ENCODE data around the gene IQUB.
"Not testable (repeated sequence)": the region's sequence is repeated elsewhere in the genome, so short reads cannot be mapped to it uniquely, and the experiment has no call there.

IQUB gene

GRCh38 chr7:123534383-123535260, at the start of gene IQUB:
IQUB (minus strand) TSS chr7:123534595; CDS start chr7:123512340, 22,255 bp downstream.
- peak; percentile 89 to 94 for DNase-seq

- no peak for DNase-seq
Observed at GRCh38 chr7:123583821-123584220, 49.4 kb upstream of the IQUB start.

DNA sequence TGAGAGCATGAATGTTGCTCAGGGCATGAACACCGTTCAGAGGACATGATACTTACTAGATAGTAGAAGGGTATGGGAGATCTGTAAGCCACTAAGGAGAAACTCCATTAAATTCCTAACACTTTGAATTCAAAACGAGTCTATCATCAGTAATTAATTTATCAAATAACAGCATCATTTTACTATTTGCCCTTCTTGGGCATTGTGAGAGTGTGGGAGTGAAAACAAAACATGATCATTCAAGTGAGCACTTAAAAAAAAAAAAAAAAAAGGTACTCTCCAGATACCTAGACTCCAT, 46.7 kb upstream of the IQUB start:
- no peak for DNase-seq

DNA sequence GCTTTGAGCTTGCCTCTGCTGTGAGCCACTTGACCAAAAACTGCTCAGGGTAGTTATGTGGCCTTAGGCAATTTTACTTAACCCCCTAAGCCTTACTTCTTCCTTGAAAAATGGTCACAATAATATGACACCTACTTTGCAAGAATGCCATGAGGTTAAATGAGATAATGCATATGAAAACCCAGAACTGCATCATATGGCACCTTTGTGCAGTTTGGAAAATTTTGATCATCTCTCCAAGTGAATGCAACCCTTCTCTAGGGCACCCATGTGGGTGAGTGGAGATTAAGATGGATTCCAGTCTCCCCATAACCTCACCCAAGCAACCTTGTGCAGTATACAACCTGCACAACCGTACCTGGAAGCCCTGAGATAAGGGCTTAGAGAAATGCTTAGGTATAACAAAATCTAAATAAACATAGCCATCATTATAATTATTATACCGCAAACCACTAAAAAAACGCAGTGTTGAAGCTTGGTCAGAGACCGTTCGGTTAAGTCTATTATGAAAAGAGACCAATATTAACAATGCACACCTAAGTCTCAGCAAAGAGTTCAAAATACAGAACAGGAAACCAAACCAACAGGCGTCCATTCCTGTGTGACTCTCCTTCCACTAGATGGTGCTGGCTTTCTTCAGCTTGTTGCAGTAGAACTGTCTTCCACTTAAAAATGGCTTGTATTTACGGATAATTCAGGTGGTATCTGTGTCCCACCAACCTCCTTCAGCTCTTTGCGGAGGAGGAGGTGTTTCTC, 46.2 kb upstream of the IQUB start:
- peak in 1 of 2 experiments; percentile 66 for DNase-seq

- no peak for DNase-seq
Observed at GRCh38 chr7:123579416-123579815, 45.0 kb upstream of the IQUB start.

GRCh38 chr7:123573896-123574467, 39.6 kb upstream of the IQUB start:
- DNase-seq, result no peak

DNA sequence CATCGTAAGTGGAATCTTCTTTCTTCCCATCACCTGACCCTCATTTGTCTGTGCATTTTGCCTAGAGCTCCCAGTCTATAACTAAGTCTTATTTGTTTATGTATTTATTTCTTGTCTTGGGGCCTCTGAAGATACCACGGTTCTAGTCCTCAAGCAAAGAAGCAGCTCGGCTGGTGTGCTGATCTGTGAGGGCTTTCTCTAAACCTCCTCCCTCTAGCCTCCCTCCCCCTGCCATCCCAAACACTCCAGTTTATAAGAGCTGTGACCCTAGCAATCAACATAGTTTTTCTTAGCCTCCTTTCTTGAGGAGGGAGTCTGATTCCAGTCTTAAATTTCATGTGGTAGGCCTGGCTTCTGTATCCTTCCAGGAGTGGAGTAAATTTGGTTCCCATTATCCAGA, 38.9 kb upstream of the IQUB start:
- no peak for DNase-seq

GRCh38 chr7:123571684-123572083, 37.3 kb upstream of the IQUB start:
- no peak for DNase-seq

- DNase-seq, result no peak
Observed at GRCh38 chr7:123571187-123571586, 36.8 kb upstream of the IQUB start.

DNA sequence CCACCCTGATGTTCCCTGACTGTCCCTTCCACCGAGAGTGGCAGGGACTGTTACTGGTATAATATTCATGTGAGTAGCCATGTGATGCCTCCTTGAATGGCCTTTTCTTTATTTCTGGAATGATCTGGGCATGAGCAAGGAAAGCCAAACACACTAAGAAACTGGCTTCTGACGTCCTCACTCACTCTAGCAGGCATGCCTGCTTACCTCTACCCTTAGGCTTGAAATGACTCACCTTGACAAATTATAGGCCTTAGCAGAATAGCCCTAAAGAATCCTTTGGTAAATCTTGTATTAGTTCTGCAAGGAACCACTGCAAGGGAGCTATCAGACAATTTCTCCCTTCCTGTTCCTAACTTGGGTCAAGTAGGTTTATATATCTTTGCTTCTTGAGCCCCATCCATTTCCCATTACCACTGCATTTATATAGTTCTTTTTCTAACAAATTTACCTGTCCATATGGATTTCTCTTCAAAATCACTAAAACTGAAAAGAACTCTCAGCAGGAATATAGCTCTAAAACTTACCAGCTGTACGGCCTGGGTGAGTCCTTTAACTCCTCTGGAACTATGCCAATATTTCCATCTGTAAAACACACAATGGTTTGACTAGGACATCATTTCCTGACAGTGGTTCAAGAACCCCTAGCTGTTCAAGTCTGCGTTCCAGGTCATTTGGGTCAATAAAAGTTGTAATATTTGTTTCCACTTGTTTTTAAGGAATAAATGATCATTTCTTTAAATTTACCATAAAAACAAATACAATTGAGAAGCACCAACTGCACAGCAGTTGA, 36.2 kb upstream of the IQUB start:
- DNase-seq, result peak in 1 of 2 experiments; percentile 14

DNA sequence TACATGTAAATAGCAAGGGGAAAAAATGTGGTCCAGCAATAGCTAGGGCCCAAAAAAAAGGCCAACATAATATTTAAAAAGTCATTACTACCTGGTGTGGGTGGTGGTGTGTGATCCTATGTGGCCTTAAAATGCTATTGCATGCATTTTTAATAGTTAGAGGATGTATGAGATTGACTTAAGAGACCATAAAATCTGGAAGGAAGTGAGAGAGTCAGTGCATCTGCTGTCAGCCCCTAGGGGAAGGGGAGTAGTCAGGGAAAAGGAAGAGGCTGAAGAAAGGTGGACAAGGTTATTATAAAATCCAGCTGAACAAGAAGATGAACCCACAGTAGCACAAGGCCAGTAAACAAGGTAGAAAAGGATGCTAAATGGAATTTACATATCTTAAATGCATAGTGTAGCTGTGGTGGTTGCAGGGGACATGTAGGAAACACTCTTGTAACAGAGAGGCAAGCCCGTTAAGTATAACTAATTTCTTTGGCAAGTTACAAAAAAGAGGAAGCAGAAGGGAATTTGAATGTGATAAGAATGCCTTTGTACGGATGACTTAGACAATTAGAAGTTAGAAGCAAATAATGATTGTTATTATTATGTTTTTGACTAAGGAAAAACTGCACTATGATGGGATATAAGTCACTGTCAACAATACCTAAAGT, 35.1 kb upstream of the IQUB start:
- DNase-seq, result no peak

GRCh38 chr7:123562121-123562520, 27.7 kb upstream of the IQUB start:
- no peak for DNase-seq

DNA sequence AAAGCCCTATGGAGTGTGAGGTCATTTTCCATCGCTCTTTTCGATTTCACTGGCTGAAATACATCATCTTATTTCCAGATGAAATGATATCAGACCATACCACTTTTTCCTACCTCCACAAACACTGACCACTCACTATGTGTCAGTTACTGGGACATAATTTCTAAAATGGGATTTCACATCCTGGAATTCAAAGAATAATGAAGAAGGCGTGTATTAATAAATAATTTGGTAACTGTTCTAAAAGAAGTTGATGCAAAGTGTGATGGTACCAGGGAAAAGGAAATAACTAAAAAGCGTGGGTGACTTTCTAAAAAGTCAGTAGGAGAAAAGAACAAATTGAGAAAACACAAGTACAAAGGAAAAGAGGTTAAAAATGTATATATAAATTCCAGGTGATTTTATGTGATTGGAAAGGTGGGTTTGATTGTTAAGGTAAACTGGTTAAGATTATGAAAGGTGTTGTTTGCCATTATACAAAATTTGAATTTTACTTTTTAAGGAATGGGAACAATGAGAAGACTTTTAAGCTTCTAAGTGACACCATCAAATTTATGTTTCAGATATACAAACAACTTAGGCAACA, 24.0 kb upstream of the IQUB start:
- no peak for DNase-seq

GRCh38 chr7:123557398-123558288, 23.2 kb upstream of the IQUB start, which contains the start of gene NDUFA5:
NDUFA5 (minus strand) TSS chr7:123557818; CDS start chr7:123557795, 23 bp downstream.
- DNase-seq, result peak; percentile 99

GRCh38 chr7:123557016-123557397, 22.6 kb upstream of the IQUB start:
- DNase-seq, result no peak

- no peak for DNase-seq
Observed at GRCh38 chr7:123555484-123555883, 21.1 kb upstream of the IQUB start.

GRCh38 chr7:123553159-123553558, 18.8 kb upstream of the IQUB start:
- no peak for DNase-seq

DNA sequence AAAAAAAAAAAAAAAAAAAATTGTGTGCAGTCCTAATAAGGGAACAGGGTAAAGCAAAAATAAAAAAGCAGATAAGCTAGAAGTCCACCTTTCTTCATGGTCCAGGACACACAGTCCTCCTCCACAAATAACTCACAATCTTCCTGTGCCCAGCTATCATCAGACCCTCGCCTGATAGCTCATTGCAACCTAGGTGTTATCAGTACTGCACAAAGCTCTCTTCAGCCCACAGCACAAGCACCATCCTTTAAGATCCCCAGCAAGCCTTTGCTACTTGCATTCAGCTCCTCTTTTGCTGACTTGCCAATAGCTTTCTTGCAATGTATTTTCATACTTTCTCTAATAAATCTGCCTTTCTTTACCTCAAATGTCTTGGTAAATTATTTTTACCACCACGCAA, 18.2 kb upstream of the IQUB start:
- DNase-seq, result no peak

DNA sequence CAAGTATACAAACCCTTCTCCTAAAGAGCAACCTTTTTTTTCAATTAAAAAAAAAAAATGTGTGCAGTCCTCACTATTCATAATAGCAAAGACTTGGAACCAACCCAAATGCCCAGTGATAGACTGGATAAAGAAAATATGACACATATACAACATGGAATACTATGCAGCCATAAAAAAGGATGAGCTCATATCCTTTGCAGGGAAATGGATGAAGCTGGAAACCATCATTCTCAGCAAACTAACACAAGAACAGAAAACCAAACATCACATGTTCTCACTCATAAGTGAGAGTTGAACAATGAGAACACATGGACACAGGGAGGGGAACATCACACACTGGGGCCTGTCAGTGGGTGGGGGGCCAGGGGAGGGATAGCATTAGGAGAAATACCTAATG, 17.7 kb upstream of the IQUB start:
- not testable (repeated sequence) for DNase-seq

- DNase-seq, result no peak
Observed at GRCh38 chr7:123548406-123548805, 14.0 kb upstream of the IQUB start.

DNA sequence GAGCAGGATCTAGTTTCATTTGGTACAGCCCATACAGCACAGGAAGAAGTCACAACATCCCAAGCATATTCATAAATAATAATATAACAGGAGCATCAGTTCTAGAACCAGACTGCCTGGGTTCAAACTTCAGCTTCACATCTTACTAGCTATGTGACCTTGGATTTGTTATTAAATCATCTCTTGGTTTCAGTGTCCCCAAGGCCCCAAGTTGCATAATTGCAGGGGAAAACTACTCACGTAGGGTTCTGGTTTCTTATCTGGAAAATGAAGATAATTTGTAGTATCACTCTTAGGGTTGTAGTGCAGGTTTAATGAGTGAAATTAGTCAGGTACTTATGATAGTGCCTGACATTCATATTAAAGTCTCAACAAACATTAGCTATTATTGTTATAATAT, 5.5 kb upstream of the IQUB start:
- DNase-seq, result no peak
